ENCODE results near the gene RGS7.
"Not testable (repeated sequence)": the region's sequence is repeated elsewhere in the genome, so short reads cannot be mapped to it uniquely, and the experiment has no call there.

Gene RGS7

DNA sequence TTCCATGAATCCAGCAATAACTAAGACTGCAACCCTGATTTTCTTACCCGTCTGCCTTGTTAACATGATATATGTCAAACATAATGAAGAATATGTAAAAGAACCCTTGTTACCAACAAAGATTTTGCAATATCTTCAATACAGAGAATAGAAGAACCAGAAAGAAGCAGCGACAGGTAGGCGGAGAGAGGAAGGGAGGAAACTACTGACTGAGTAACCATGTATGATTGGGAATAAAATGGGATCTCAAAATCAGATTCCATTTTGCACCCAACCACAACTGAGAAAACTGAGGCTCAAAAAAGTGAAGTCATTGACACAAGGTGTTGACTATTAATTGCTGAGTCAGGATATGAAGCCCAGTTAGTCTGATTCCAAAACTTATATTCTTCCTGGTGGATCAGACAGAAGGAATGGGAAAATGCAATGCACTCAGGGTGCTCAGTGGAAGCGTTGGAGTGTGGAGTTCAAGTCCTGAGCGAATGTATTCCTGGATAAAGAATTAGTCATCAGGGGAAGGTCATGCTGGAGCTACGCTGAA, 451.7 kb downstream of the RGS7 start:
- Histone ChIP-seq H3K27me3 (ENCODE audit: insufficient read depth, low read length) (no peaks in the 10 kb centered on the region), H3K9ac (ENCODE audit: low read depth, low read length) (no peak overlapping the region), H3K4me1 (ENCODE audit: insufficient read depth, low read length) (no peaks in the 10 kb centered on the region), H3K36me3 (ENCODE audit: insufficient read depth, low read depth, low read length) (no peaks in the 10 kb centered on the region), H3K27ac (ENCODE audit: low read length) (no peak overlapping the region), H3K4me3 (ENCODE audit: low read length) (no peak overlapping the region), H3K9me3 (ENCODE audit: insufficient read depth, low read depth, low read length) (no peaks in the 10 kb centered on the region)

DNA sequence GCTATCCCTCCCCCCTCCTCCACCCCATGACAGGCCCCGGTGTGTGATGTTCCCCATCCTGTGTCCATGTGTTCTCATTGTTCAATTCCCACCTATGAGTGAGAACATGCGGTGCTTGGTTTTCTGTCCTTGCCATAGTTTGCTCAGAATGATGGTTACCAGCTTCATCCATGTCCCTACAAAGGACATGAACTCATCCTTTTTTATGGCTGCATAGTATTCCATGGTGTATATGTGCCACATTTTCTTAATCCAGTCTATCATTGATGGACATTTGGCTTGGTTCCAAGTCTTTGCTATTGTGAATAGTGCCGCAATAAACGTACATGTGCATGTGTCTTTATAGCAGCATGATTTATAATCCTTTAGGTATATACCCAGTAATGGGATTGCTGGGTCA, 461.6 kb downstream of the RGS7 start:
- not testable (repeated sequence) for H3K4me1 ChIP-seq (ENCODE audit: insufficient read depth, low read length); H3K9me3 ChIP-seq (ENCODE audit: insufficient read depth, low read depth, low read length); H3K27ac ChIP-seq (ENCODE audit: low read length); H3K36me3 ChIP-seq (ENCODE audit: insufficient read depth, low read depth, low read length); H3K4me3 ChIP-seq (ENCODE audit: low read length); H3K9ac ChIP-seq (ENCODE audit: low read depth, low read length); H3K27me3 ChIP-seq (ENCODE audit: insufficient read depth, low read length)

DNA sequence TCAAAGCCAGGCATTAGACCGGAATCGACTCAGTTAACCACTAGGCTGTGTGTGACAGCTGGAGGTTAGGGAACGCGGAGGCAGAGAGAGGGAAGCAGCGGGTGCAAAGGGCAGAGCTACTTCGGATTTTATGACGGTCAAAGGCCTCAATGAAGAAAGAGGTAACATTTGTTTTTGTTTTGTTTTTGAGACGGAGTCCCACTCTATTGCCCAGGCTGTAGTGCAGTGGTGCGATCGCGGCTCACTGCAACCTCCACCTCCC, 468.3 kb downstream of the RGS7 start:
- no peak overlapping the region for H3K27ac ChIP-seq (ENCODE audit: low read length)
- H3K4me1 ChIP-seq (ENCODE audit: insufficient read depth, low read length): no peaks in the 10 kb centered on the region
- no peak overlapping the region for H3K4me3 ChIP-seq (ENCODE audit: low read length)
- no peaks in the 10 kb centered on the region for H3K9me3 ChIP-seq (ENCODE audit: insufficient read depth, low read depth, low read length)
- no peaks in the 10 kb centered on the region for H3K36me3 ChIP-seq (ENCODE audit: insufficient read depth, low read depth, low read length)
- H3K9ac ChIP-seq (ENCODE audit: low read depth, low read length): no peak overlapping the region
- no peaks in the 10 kb centered on the region for H3K27me3 ChIP-seq (ENCODE audit: insufficient read depth, low read length)

DNA sequence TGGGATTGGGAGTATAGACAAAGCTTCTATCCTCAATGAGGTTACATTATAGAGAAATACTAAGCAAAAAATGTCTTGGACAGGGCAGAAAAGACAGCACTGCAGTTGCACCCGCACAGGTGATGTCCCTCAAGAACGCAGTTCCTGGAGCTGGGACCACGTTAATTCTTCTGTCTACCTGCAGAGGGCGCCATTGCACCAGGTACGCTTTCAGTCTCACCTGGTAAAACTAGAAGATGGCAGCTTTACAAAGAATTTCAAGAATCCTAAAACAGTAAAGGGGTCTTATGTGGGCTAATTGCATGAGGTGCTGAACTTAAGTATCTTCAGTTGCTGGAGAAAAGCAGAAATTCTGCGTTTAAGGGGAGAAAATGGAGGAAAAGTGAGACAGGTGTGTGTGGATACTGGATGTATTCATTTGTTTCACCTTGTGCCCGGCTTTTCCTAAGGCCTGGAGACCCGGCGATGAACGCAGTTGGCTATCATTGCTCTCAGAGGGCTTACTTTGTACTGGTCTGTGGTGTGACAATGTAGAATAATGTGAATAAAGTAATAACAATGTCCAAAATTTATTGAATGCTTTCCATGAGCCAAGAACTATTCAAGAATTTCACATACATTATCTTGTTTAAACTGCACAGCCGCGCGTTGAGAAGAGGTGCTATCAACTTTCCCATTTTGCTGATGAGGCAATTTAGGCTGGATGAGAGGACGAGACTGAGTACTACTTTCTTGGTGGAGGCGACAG, 468.8 kb downstream of the RGS7 start:
- Histone ChIP-seq H3K9ac (ENCODE audit: low read depth, low read length) (no peak overlapping the region), H3K36me3 (ENCODE audit: insufficient read depth, low read depth, low read length) (no peaks in the 10 kb centered on the region), H3K4me3 (ENCODE audit: low read length) (no peak overlapping the region), H3K9me3 (ENCODE audit: insufficient read depth, low read depth, low read length) (no peaks in the 10 kb centered on the region), H3K4me1 (ENCODE audit: insufficient read depth, low read length) (no peaks in the 10 kb centered on the region), H3K27ac (ENCODE audit: low read length) (no peak overlapping the region), H3K27me3 (ENCODE audit: insufficient read depth, low read length) (no peaks in the 10 kb centered on the region)

DNA sequence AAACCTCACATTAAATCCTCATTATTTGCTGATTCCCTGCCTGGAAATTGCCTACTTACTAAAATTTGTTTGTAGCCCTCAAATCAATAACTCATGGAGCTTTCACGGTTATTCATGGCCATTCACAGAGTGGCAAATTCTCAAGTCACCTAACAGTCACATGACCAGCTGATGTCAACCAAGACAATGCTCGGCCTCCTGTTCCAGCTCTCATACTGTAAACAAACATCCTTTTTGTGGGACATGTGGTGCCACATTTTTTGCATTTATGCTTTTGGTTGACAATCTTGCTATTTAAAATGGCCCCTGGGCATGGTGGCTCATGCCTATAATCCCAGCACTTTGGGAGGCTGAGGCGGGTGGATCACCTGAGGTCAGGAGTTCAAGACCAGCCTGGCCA, 473.5 kb downstream of the RGS7 start:
- Histone ChIP-seq H3K9ac (ENCODE audit: low read depth, low read length) (no peak overlapping the region), H3K27ac (ENCODE audit: low read length) (no peak overlapping the region)

DNA sequence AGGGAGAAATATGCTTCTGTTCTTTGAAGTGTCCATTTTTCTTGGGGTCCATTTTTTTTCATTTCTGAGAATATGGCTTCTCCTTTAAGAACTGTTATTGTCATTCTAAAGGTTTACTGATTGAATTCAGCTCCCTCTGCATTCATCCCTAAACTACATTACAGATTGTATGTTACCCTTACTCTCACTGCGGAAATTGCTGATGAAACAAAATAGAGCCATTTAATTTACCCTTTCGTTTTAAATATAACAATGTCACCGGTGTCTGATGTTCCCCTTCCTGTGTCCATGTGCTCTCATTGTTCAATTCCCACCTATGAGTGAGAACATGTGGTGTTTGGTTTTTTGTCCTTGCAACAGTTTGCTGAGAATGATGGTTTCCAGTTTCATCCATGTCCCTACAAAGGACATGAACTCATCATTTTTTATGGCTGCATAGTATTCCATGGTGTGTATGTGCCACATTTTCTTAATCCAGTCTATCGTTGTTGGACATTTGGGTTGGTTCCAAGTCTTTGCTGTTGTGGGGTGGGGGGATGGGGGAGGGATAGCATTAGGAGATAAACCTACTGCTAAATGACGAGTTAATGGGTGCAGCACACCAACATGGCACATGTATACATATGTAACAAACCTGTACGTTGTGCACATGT, 474.2 kb downstream of the RGS7 start:
- not testable (repeated sequence) for H3K9ac ChIP-seq (ENCODE audit: low read depth, low read length); H3K27ac ChIP-seq (ENCODE audit: low read length); H3K27me3 ChIP-seq (ENCODE audit: insufficient read depth, low read length); H3K4me1 ChIP-seq (ENCODE audit: insufficient read depth, low read length); H3K36me3 ChIP-seq (ENCODE audit: insufficient read depth, low read depth, low read length); H3K9me3 ChIP-seq (ENCODE audit: insufficient read depth, low read depth, low read length); H3K4me3 ChIP-seq (ENCODE audit: low read length)

More for the DNA sequence above, 473.5 kb downstream of the RGS7 start:
- no peaks in the 10 kb centered on the region for H3K27me3 ChIP-seq (ENCODE audit: insufficient read depth, low read length)
- H3K36me3 ChIP-seq (ENCODE audit: insufficient read depth, low read depth, low read length): no peaks in the 10 kb centered on the region
- no peak overlapping the region for H3K4me3 ChIP-seq (ENCODE audit: low read length)
- H3K9me3 ChIP-seq (ENCODE audit: insufficient read depth, low read depth, low read length): no peaks in the 10 kb centered on the region
- H3K4me1 ChIP-seq (ENCODE audit: insufficient read depth, low read length): no peaks in the 10 kb centered on the region

DNA sequence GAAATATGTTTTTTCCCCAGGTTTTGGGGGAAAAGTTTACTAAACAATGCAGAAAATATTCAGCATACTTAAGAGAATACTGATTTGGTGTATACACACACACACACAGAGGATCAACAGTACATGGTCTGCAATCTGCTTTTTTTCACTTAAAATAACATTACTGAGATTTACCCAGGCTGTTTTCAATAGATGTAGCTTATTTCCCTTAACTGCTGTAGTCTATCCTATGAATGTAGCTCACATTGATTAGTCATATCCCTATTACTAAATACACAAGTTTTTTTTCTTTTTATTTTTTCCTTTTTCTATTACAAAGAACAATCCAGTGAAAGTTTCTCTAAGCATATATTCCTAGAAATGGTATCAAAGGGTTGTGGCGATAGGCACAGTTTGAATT, 478.4 kb downstream of the RGS7 start:
- Histone ChIP-seq H3K9ac (ENCODE audit: low read depth, low read length) (no peak overlapping the region), H3K27me3 (ENCODE audit: insufficient read depth, low read length) (no peaks in the 10 kb centered on the region)

DNA sequence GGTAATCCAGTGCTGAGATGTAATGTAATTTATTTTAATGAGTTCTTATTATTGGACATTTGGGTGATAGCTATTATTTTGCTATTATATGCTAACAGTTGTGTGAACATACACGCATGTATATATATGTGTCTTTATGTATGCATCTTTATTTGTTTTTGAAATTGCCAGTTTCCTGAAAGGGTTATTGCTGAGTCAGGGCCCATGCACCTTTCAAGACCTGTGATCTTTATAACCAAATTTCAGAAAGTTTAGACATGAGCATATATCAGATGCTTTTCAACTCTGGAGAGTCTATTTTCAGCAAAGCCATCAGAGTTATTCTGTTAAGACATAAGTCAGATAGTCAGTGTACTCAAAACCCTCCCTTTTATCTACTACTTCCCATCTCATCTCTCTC, 479.4 kb downstream of the RGS7 start:
- H3K36me3 ChIP-seq (ENCODE audit: insufficient read depth, low read depth, low read length): no peaks in the 10 kb centered on the region
- H3K27ac ChIP-seq (ENCODE audit: low read length): no peak overlapping the region
- no peaks in the 10 kb centered on the region for H3K4me1 ChIP-seq (ENCODE audit: insufficient read depth, low read length)
- H3K4me3 ChIP-seq (ENCODE audit: low read length): no peak overlapping the region
- H3K9me3 ChIP-seq (ENCODE audit: insufficient read depth, low read depth, low read length): no peaks in the 10 kb centered on the region
- H3K27me3 ChIP-seq (ENCODE audit: insufficient read depth, low read length): no peaks in the 10 kb centered on the region
- no peak overlapping the region for H3K9ac ChIP-seq (ENCODE audit: low read depth, low read length)

More for the DNA sequence above, 478.4 kb downstream of the RGS7 start:
- Histone ChIP-seq H3K27ac (ENCODE audit: low read length) (no peak overlapping the region), H3K4me3 (ENCODE audit: low read length) (no peak overlapping the region), H3K4me1 (ENCODE audit: insufficient read depth, low read length) (no peaks in the 10 kb centered on the region), H3K36me3 (ENCODE audit: insufficient read depth, low read depth, low read length) (no peaks in the 10 kb centered on the region), H3K9me3 (ENCODE audit: insufficient read depth, low read depth, low read length) (no peaks in the 10 kb centered on the region)

DNA sequence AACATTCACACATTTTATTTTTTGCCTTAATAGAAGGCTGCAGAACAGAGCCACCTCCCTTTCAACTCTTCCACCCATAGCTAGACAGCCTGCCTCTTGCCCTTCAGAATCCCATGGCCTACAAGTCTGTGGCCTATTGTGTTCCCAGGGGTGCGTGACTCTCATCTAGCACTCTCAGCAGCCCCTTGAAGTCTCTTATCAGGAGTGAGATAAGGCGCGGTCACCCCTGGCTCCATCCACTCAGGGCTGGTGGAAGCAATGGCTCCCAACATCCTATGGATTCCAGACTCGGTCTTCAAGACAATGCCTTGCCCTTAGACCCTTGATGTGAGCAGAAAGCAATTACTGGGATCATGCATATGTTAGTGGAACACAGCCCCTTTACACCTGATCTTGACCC, 480.9 kb downstream of the RGS7 start:
- H3K27ac ChIP-seq (ENCODE audit: low read length): no peak overlapping the region
- H3K9me3 ChIP-seq (ENCODE audit: insufficient read depth, low read depth, low read length): no peaks in the 10 kb centered on the region
- no peaks in the 10 kb centered on the region for H3K4me1 ChIP-seq (ENCODE audit: insufficient read depth, low read length)
- H3K27me3 ChIP-seq (ENCODE audit: insufficient read depth, low read length): no peaks in the 10 kb centered on the region
- H3K4me3 ChIP-seq (ENCODE audit: low read length): no peak overlapping the region
- no peak overlapping the region for H3K9ac ChIP-seq (ENCODE audit: low read depth, low read length)
- no peaks in the 10 kb centered on the region for H3K36me3 ChIP-seq (ENCODE audit: insufficient read depth, low read depth, low read length)

DNA sequence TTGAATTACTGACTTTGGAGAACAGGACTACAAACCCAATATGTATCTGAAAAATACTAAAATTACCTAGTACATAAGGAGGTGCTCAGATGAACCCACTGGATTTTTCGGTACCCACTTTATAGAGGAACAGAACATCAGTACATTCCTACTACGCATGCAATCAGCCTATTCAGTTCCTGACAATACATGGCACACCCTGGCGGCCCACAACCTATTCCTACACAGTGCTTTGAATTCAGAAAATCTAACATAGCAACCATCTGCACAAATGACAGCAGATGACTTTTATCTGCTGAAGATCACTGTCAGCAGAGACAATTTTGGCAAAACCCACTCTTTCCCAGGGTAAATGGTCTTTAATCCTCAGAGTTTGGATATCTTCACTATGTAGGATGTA, 487.9 kb downstream of the RGS7 start:
- Histone ChIP-seq H3K9ac (ENCODE audit: low read depth, low read length) (no peak overlapping the region; the same call in 1 of the 2 replicates), H3K27ac (ENCODE audit: low read length) (no peak overlapping the region), H3K4me3 (ENCODE audit: low read length) (no peak overlapping the region), H3K9me3 (ENCODE audit: insufficient read depth, low read depth, low read length) (no peaks in the 10 kb centered on the region), H3K27me3 (ENCODE audit: insufficient read depth, low read length) (no peaks in the 10 kb centered on the region), H3K4me1 (ENCODE audit: insufficient read depth, low read length) (no peaks in the 10 kb centered on the region), H3K36me3 (ENCODE audit: insufficient read depth, low read depth, low read length) (no peaks in the 10 kb centered on the region)

DNA sequence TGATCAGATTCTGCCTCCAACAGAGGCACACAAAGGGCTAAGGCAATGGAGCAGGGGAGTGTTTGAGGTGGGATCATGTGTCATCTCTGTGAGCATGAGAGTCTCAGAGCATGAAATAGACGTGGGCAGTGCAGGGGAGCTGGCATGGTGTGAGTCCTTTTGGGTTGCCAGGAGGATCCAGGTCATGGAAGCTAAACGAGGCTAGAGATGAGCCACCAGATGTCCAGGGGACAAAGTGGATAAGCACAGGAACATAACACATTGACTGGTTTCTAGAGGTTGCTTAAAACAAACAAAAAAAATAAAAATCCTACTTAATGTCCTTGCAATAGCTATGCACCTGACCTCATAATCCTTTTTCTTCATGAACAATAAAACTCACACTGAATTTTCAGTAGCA, 490.3 kb downstream of the RGS7 start:
- H3K4me3 ChIP-seq (ENCODE audit: low read length): no peak overlapping the region
- H3K27me3 ChIP-seq (ENCODE audit: insufficient read depth, low read length): no peaks in the 10 kb centered on the region
- no peak overlapping the region for H3K9ac ChIP-seq (ENCODE audit: low read depth, low read length)
- no peaks in the 10 kb centered on the region for H3K9me3 ChIP-seq (ENCODE audit: insufficient read depth, low read depth, low read length)
- no peaks in the 10 kb centered on the region for H3K36me3 ChIP-seq (ENCODE audit: insufficient read depth, low read depth, low read length)
- no peak overlapping the region for H3K27ac ChIP-seq (ENCODE audit: low read length)
- H3K4me1 ChIP-seq (ENCODE audit: insufficient read depth, low read length): no peaks in the 10 kb centered on the region

DNA sequence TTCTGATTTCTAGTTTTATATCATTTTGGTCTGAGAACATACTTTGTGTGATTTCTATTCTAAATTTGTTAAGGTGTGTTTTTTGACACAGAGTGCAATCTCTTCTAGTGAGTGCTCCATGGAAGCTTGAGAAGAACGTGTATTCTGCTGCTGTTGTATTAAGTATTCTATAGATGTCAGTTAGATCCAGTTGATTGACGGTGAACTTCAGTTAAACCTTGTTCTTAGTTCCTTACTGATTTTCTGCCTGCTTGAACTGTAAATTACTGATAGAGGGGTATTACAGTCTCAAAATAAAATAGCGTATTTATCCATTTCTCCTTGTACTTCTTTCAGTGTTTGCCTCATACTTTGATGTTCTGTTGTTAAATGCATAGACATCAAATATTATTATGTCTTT, 497.0 kb downstream of the RGS7 start:
- H3K4me1 ChIP-seq (ENCODE audit: insufficient read depth, low read length): no peaks in the 10 kb centered on the region

More for the DNA sequence above, 497.0 kb downstream of the RGS7 start:
- no peak overlapping the region for H3K9ac ChIP-seq (ENCODE audit: low read depth, low read length)
- no peak overlapping the region for H3K27ac ChIP-seq (ENCODE audit: low read length)
- H3K4me3 ChIP-seq (ENCODE audit: low read length): no peak overlapping the region
- H3K36me3 ChIP-seq (ENCODE audit: insufficient read depth, low read depth, low read length): no peaks in the 10 kb centered on the region
- H3K9me3 ChIP-seq (ENCODE audit: insufficient read depth, low read depth, low read length): no peaks in the 10 kb centered on the region
- H3K27me3 ChIP-seq (ENCODE audit: insufficient read depth, low read length): no peaks in the 10 kb centered on the region
